Pancreas (tissue), 10 donors: ENCODE data around the gene ASB8. TPM values are rescaled to one million over a fixed set of nuclear protein-coding genes. Genes with fewer than 3 reads are reported as not detected.

Experiments
- ATAC-seq, 4 donors: fragments of 200-7000 bp; cut with Tn5 transposase; one replicate each; pipeline versions ENCODE4 v1.8.0 to v1.9.1; 2020; ENCODE audit warnings: mild to moderate bottlenecking in 4 of 4, moderate library complexity in 4 of 4
- DNase-seq, 6 donors: peaks; one replicate each; pipeline ENCODE4 v3.0.0-alpha.2; 2020
- FAIRE-seq: peaks from 2 replicates; lab custom pipeline; 2012; peaks lifted over from hg19 to GRCh38; lab: Jason Lieb, UNC
- H3K27ac ChIP-seq, 4 donors: fragments of 200-600 bp; sonication (generic); 1 replicate in 3 of 4; 2 replicates in 1 of 4; pipeline versions ENCODE4 v1.5.0 to v1.8.0; 2020
- H3K27me3 ChIP-seq, 4 donors: fragments of 200-600 bp; one replicate each; pipeline ENCODE4 v1.8.0; 2021
- H3K36me3 ChIP-seq, 3 donors: fragments of 200-600 bp; sonication (generic) in 1 of 3; one replicate each; pipeline versions ENCODE4 v1.5.0 to v1.8.0; 2020 to 2021
- H3K4me1 ChIP-seq, 3 donors: fragments of 200-600 bp; one replicate each; pipeline ENCODE4 v1.8.0; 2021
- H3K4me3 ChIP-seq, 4 donors: fragments of 200-600 bp; sonication (generic) in 2 of 4; one replicate each; pipeline versions ENCODE4 v1.5.0 to v1.8.0; 2020 to 2021
- H3K9me3 ChIP-seq, 4 donors: fragments of 200-600 bp; one replicate each; pipeline ENCODE4 v1.8.0; 2021
- CTCF ChIP-seq, 4 donors: fragments of 200-600 bp; sonication (generic) in 3 of 4; IDR thresholded peaks; one replicate each; pipeline versions ENCODE4 v1.5.0 to v1.8.0; 2021; ENCODE audit warnings: antibody characterized with exemption in 4 of 4
- whole genome bisulfite sequencing, 2 donors: extraction: QIAGEN DNeasy Blood & Tissue Kit; methylation state at CpG; one replicate each; pipeline ENCODE4 v1.1.7; 2013; 5-methylcytosine and 5-hydroxymethylcytosine counted together
- intact Hi-C, 3 donors: fragments of 100-400 bp; cut with DNase I; formaldehyde crosslinking; loops; one replicate each; pipeline versions ENCODE4 v1.11.1 to v1.14.2; 2022
- polyA plus RNA-seq, 2 donors: library from polyadenylated mRNA; stranded (reverse); fragments of 200-250 nt; gene quantifications; one replicate each; pipeline ENCODE4 v1.2.3, GENCODE V29; 2013
- total RNA-seq, 6 donors: library from RNA; stranded (reverse); fragmentation: NEBNext Ultra II Directional in 4 of 6; extraction: Animal tissue kit (Norgen Biotek cat#: 25700) in 4 of 6; gene quantifications; one replicate each; pipeline versions ENCODE4 v1.2.1 to v1.2.4, GENCODE V29; 2021 to 2023
- donor health status: healthy with polysubstance abuse.
- donor health status: DM: no; HTN: no; CAD: no; lungs with moderate emphysema.
- donor health status: DM: no; HTN: no; CAD: no.
- donor health status: control.
- donor health status: control.
- donor health status: Bipolar disorder and iron deficiency.
- donor health status: DM: yes; HTN: yes; CAD: no.
- donor health status: DM: no; HTN: no; CAD: no.
- donor health status: DM: no; HTN: no; CAD: no.
- donor health status: DM: yes; HTN: yes; CAD: no.

ASB8 gene
- total and polyA plus RNA-seq, 8 donors, result 8.1 to 27.6 (median 19.4) TPM

GRCh38 chr12:48164451-48164850, 7.1 kb upstream of the ASB8 start:
- Histone ChIP-seq H3K4me1 (no peaks in the 10 kb centered on the region), H3K9me3 (no peaks in the 10 kb centered on the region), H3K27ac (no peak overlapping the region), H3K36me3 (no peaks in the 10 kb centered on the region), H3K27me3 (no peaks in the 10 kb centered on the region), H3K4me3 (no peak overlapping the region)
- intact Hi-C loops, result loop anchor here in 1 of 3 donors (10.0 kb wide), 1 partner anchor 210 kb away; no protein-coding TSS in a partner anchor
- ATAC-seq, result no peak
- DNase-seq, result no peak
- no peak for TF ChIP-seq CTCF (IDR thresholded peaks at IDR 0.05)
- FAIRE-seq, result no peak
- 73 to 78% methylated on average over 2 of the region's 2 CpGs for WGBS, 2 donors

GRCh38 chr12:48163150-48163747, 5.9 kb upstream of the ASB8 start:
- DNase-seq (no peak), FAIRE-seq (no peak), ATAC-seq (no peak)
- H3K27me3 ChIP-seq, result no peaks in the 10 kb centered on the region
- no peaks in the 10 kb centered on the region for H3K4me1 ChIP-seq
- WGBS, 2 donors, result 40 to 50% methylated on average over 5 of the region's 5 CpGs
- no peaks in the 10 kb centered on the region for H3K9me3 ChIP-seq
- intact Hi-C loops, result loop anchor here in 1 of 3 donors (10.0 kb wide), 1 partner anchor 208 kb away; no protein-coding TSS in a partner anchor
- no peak overlapping the region for H3K4me3 ChIP-seq
- no peak overlapping the region for H3K27ac ChIP-seq
- TF ChIP-seq CTCF (IDR thresholded peaks at IDR 0.05), result no peak
- no peaks in the 10 kb centered on the region for H3K36me3 ChIP-seq

GRCh38 chr12:48160807-48161206, 3.5 kb upstream of the ASB8 start:
- Histone ChIP-seq H3K27ac (no peak overlapping the region), H3K9me3 (no peaks in the 10 kb centered on the region), H3K36me3 (no peaks in the 10 kb centered on the region), H3K27me3 (no peaks in the 10 kb centered on the region), H3K4me1 (peaks cover 0 to 7% (median 6%) of the 10 kb centered on the region in 3 donors), H3K4me3 (no peak overlapping the region)
- ATAC-seq (no peak), FAIRE-seq (no peak), DNase-seq (no peak)
- 71 to 72% methylated on average over 2 of the region's 2 CpGs for WGBS, 2 donors
- intact Hi-C loops, result loop anchor here in 1 of 3 donors (10.0 kb wide), 1 partner anchor 206 kb away; no protein-coding TSS in a partner anchor
- TF ChIP-seq CTCF (IDR thresholded peaks at IDR 0.05), result no peak

GRCh38 chr12:48160046-48160445, 2.7 kb upstream of the ASB8 start:
- TF ChIP-seq CTCF (IDR thresholded peaks at IDR 0.05), result no peak
- Histone ChIP-seq H3K27ac (no peak overlapping the region), H3K4me3 (no peak overlapping the region), H3K9me3 (no peaks in the 10 kb centered on the region), H3K36me3 (no peaks in the 10 kb centered on the region), H3K27me3 (no peaks in the 10 kb centered on the region), H3K4me1 (peaks cover 0 to 7% (median 6%) of the 10 kb centered on the region in 3 donors)
- ATAC-seq, result no peak
- FAIRE-seq, result no peak
- 74 to 87% methylated on average over 5 of the region's 5 CpGs for WGBS, 2 donors
- intact Hi-C loops, result loop anchor here in 1 of 3 donors (10.0 kb wide), 1 partner anchor 205 kb away; no protein-coding TSS in a partner anchor
- no peak for DNase-seq

GRCh38 chr12:48157889-48158370, 615 bp upstream of the ASB8 start:
- 65 to 70% methylated on average over 3 of the region's 3 CpGs for WGBS, 2 donors
- H3K9me3 ChIP-seq, result no peaks in the 10 kb centered on the region
- H3K27ac ChIP-seq, result peak overlapping the region; percentile 44 to 79 (median 62)
- intact Hi-C loops, result no loop called here
- H3K4me1 ChIP-seq, result peaks cover 0 to 7% (median 6%) of the 10 kb centered on the region in 3 donors
- H3K4me3 ChIP-seq, result peak overlapping the region; percentile 41 to 75 (median 57)
- DNase-seq, result no peak
- FAIRE-seq, result no peak
- no peak for TF ChIP-seq CTCF (IDR thresholded peaks at IDR 0.05)
- no peak for ATAC-seq
- no peaks in the 10 kb centered on the region for H3K36me3 ChIP-seq
- H3K27me3 ChIP-seq, result no peaks in the 10 kb centered on the region
